ENCODE measurements around the gene SEMA3G. TPM values are rescaled to one million over a fixed set of nuclear protein-coding genes. Genes with fewer than 3 reads are reported as not detected.

SEMA3G gene
- total RNA-seq, 1 experiment from 2014 or later = not detected

- no peak for TF ChIP-seq EZH2 (IDR thresholded peaks at IDR 0.05; ENCODE audit: borderline replicate concordance, low read depth, low read length, poor library complexity, severe bottlenecking)
- intact Hi-C loops (cut with micrococcal nuclease; ENCODE audit: unreplicated experiment) = no loop called here
- Histone ChIP-seq H3K27ac (ENCODE audit: low read depth, low read length, poor library complexity, severe bottlenecking) (no peak overlapping the region), H3K27me3 (replicated peaks; ENCODE audit: insufficient read depth, low read depth, low read length, poor library complexity) (no peaks in the 10 kb centered on the region), H3K4me3 (ENCODE audit: low read depth, low read length, poor library complexity, severe bottlenecking) (no peak overlapping the region), H3K4me1 (ENCODE audit: insufficient read depth, low read length, poor library complexity, severe bottlenecking) (no peaks in the 10 kb centered on the region), H3K36me3 (ENCODE audit: insufficient read depth, low read length, poor library complexity, severe bottlenecking) (peaks cover 3% of the 10 kb centered on the region), H3K9me3 (ENCODE audit: low read depth, low read length, poor library complexity, severe bottlenecking) (no peaks in the 10 kb centered on the region)
- POLR2A ChIA-PET (ENCODE audit: low non-redundant PET) = no interaction called here
- BruUV-seq (replicated peaks) = no TSS peak
- no peak for DNase-seq (ENCODE audit: low spot score)
- CTCF ChIA-PET = no interaction called here
These were observed 47.2 kb upstream of the SEMA3G start for GRCh38 chr3:52492059-52492458.

- no TSS peak for BruUV-seq (replicated peaks)
- POLR2A ChIA-PET (ENCODE audit: low non-redundant PET) = no interaction called here
These were observed 46.1 kb upstream of the SEMA3G start for GRCh38 chr3:52490939-52491526.

GRCh38 chr3:52490035-52490938, 45.4 kb upstream of the SEMA3G start:
- CTCF ChIA-PET = no interaction called here
- H3K27ac ChIP-seq (ENCODE audit: low read depth, low read length, poor library complexity, severe bottlenecking) = no peak overlapping the region

More at GRCh38 chr3:52490939-52491526, 46.1 kb upstream of the SEMA3G start:
- TF ChIP-seq CTCF (conservative IDR thresholded peaks at IDR 0.05; ENCODE audit: low read depth, low read length) (no peak), EZH2 (IDR thresholded peaks at IDR 0.05; ENCODE audit: borderline replicate concordance, low read depth, low read length, poor library complexity, severe bottlenecking) (no peak)
- H3K4me3 ChIP-seq (ENCODE audit: low read depth, low read length, poor library complexity, severe bottlenecking) = no peak overlapping the region
- peaks cover 3% of the 10 kb centered on the region for H3K36me3 ChIP-seq (ENCODE audit: insufficient read depth, low read length, poor library complexity, severe bottlenecking)
- no peaks in the 10 kb centered on the region for H3K4me1 ChIP-seq (ENCODE audit: insufficient read depth, low read length, poor library complexity, severe bottlenecking)
- intact Hi-C loops (cut with micrococcal nuclease; ENCODE audit: unreplicated experiment) = no loop called here
- H3K27ac ChIP-seq (ENCODE audit: low read depth, low read length, poor library complexity, severe bottlenecking) = no peak overlapping the region
- DNase-seq (ENCODE audit: low spot score) = no peak
- CTCF ChIA-PET = no interaction called here
- no peaks in the 10 kb centered on the region for H3K9me3 ChIP-seq (ENCODE audit: low read depth, low read length, poor library complexity, severe bottlenecking)
- H3K27me3 ChIP-seq (replicated peaks; ENCODE audit: insufficient read depth, low read depth, low read length, poor library complexity) = no peaks in the 10 kb centered on the region

More at GRCh38 chr3:52490035-52490938, 45.4 kb upstream of the SEMA3G start:
- Histone ChIP-seq H3K4me3 (ENCODE audit: low read depth, low read length, poor library complexity, severe bottlenecking) (no peak overlapping the region), H3K36me3 (ENCODE audit: insufficient read depth, low read length, poor library complexity, severe bottlenecking) (peaks cover 3% of the 10 kb centered on the region), H3K27me3 (replicated peaks; ENCODE audit: insufficient read depth, low read depth, low read length, poor library complexity) (no peaks in the 10 kb centered on the region), H3K9me3 (ENCODE audit: low read depth, low read length, poor library complexity, severe bottlenecking) (no peaks in the 10 kb centered on the region), H3K4me1 (ENCODE audit: insufficient read depth, low read length, poor library complexity, severe bottlenecking) (no peaks in the 10 kb centered on the region)
- intact Hi-C loops (cut with micrococcal nuclease; ENCODE audit: unreplicated experiment) = no loop called here
- POLR2A ChIA-PET (ENCODE audit: low non-redundant PET) = no interaction called here
- DNase-seq (ENCODE audit: low spot score) = no peak
- TF ChIP-seq EZH2 (IDR thresholded peaks at IDR 0.05; ENCODE audit: borderline replicate concordance, low read depth, low read length, poor library complexity, severe bottlenecking) (no peak), CTCF (conservative IDR thresholded peaks at IDR 0.05; ENCODE audit: low read depth, low read length) (no peak)
- no TSS peak for BruUV-seq (replicated peaks)
